Kasumi-1 (cell line): ENCODE measurements around the gene CD70.
A peak's percentile ranks its signal among the peaks of the same experiment; 100 is the strongest.
"Not testable (repeated sequence)": the region's sequence is repeated elsewhere in the genome, so short reads cannot be mapped to it uniquely, and the experiment has no call there.

Experiments used
- DNase-seq, 2 experiments: peaks; one replicate each; lab custom pipeline; 2025; lab: John Stamatoyannopoulos, UW

The CD70 gene

GRCh38 chr19:6590827-6591319, at the start of gene CD70:
Gene CD70 (minus strand): TSS chr19:6591150. CDS start chr19:6591002, 148 bp downstream.
- DNase-seq: no peak

GRCh38 chr19:6640333-6640732, 49.4 kb upstream of the CD70 start:
- not testable (repeated sequence) for DNase-seq

- no peak for DNase-seq
Observed at GRCh38 chr19:6639439-6639838, 48.5 kb upstream of the CD70 start.

- not testable (repeated sequence) for DNase-seq
Observed at GRCh38 chr19:6633456-6633813, 42.5 kb upstream of the CD70 start.

GRCh38 chr19:6632747-6633455, 42.0 kb upstream of the CD70 start:
- DNase-seq: peak; percentile 40 to 57

- DNase-seq: peak; percentile 91
Observed at GRCh38 chr19:6632002-6632621, 41.2 kb upstream of the CD70 start.

GRCh38 chr19:6626764-6627163, 35.8 kb upstream of the CD70 start:
- DNase-seq: no peak

- DNase-seq: no peak
Observed at GRCh38 chr19:6617374-6617773, 26.4 kb upstream of the CD70 start.

- DNase-seq: no peak
Observed at GRCh38 chr19:6616011-6616410, 25.1 kb upstream of the CD70 start.

GRCh38 chr19:6613711-6614110, 22.8 kb upstream of the CD70 start:
- no peak for DNase-seq

GRCh38 chr19:6610934-6611852, 20.2 kb upstream of the CD70 start:
- DNase-seq: no peak

GRCh38 chr19:6608940-6609339, 18.0 kb upstream of the CD70 start:
- no peak for DNase-seq

GRCh38 chr19:6608146-6608545, 17.2 kb upstream of the CD70 start:
- not testable (repeated sequence) for DNase-seq

- not testable (repeated sequence) for DNase-seq
Observed at GRCh38 chr19:6606276-6607070, 15.5 kb upstream of the CD70 start.

GRCh38 chr19:6604906-6605305, 14.0 kb upstream of the CD70 start:
- DNase-seq: no peak

- DNase-seq: no peak
Observed at GRCh38 chr19:6602729-6603114, 11.8 kb upstream of the CD70 start.

- not testable (repeated sequence) for DNase-seq
Observed at GRCh38 chr19:6601537-6602052, 10.6 kb upstream of the CD70 start.

GRCh38 chr19:6600951-6601536, 10.1 kb upstream of the CD70 start:
- DNase-seq: not testable (repeated sequence)

- DNase-seq: no peak
Observed at GRCh38 chr19:6599866-6600454, 9.0 kb upstream of the CD70 start.

GRCh38 chr19:6598254-6598892, 7.4 kb upstream of the CD70 start:
- not testable (repeated sequence) for DNase-seq
